Neural progenitor cell (in vitro differentiated cells): ENCODE measurements around the gene LYPD6B.

Source experiments
- CTCF ChIP-seq: fragments of 200-600 bp; sonication (generic); IDR thresholded peaks from 2 replicates; pipeline ENCODE4 v1.5.1; 2017; ENCODE audit warnings: antibody characterized with exemption, mild to moderate bottlenecking
- EZH2 ChIP-seq: fragments of 200-600 bp; sonication (generic); IDR thresholded peaks from 2 replicates; pipeline ENCODE4 v1.6.1; 2017; ENCODE audit warnings: antibody characterized with exemption, mild to moderate bottlenecking, moderate library complexity

GRCh38 chr2:148990968-148991367 is 47.5 kb upstream of the LYPD6B start:
- TF ChIP-seq CTCF (no peak), EZH2 (no peak)
